GM18511 (cell line): ENCODE results near the gene NOC4L.
"Not testable (repeated sequence)": the region's sequence is repeated elsewhere in the genome, so short reads cannot be mapped to it uniquely, and the experiment has no call there.

Experiments used
- ATAC-seq: cut with Tn5 transposase; IDR thresholded peaks from one replicate; pipeline ENCODE4 v1.9.1; 2021; ENCODE audit warnings: mild to moderate bottlenecking, moderate library complexity; ENCODE audit not compliant: unreplicated experiment

NOC4L gene

GRCh38 chr12:132144115-132144809, at the start of gene NOC4L, which contains the start of gene DDX51:
TSS of gene NOC4L (plus strand) at chr12:132144457. CDS start at chr12:132144489, 32 bp downstream.
TSS of gene DDX51 (minus strand) at chr12:132144319. CDS start at chr12:132144296, 23 bp downstream.
- peak; percentile 89 for ATAC-seq

- no peak for ATAC-seq
Observed at GRCh38 chr12:132095520-132096409, 48.5 kb upstream of the NOC4L start.

GRCh38 chr12:132099739-132100138, 44.5 kb upstream of the NOC4L start:
- ATAC-seq, result no peak

- no peak for ATAC-seq
Observed at GRCh38 chr12:132100306-132101065, 43.8 kb upstream of the NOC4L start.

GRCh38 chr12:132102297-132102696, 42.0 kb upstream of the NOC4L start:
- ATAC-seq, result no peak

GRCh38 chr12:132103072-132103471, 41.2 kb upstream of the NOC4L start:
- ATAC-seq, result not testable (repeated sequence)

- ATAC-seq, result no peak
Observed at GRCh38 chr12:132103542-132104308, 40.5 kb upstream of the NOC4L start.

- ATAC-seq, result no peak
Observed at GRCh38 chr12:132105467-132105866, 38.8 kb upstream of the NOC4L start.

- ATAC-seq, result no peak
Observed at GRCh38 chr12:132106921-132107320, 37.3 kb upstream of the NOC4L start.

- ATAC-seq, result no peak
Observed at GRCh38 chr12:132108211-132108832, 35.9 kb upstream of the NOC4L start.

- ATAC-seq, result no peak
Observed at GRCh38 chr12:132109741-132110140, 34.5 kb upstream of the NOC4L start.

- ATAC-seq, result no peak
Observed at GRCh38 chr12:132110677-132111076, 33.6 kb upstream of the NOC4L start.

GRCh38 chr12:132111654-132112304, 32.5 kb upstream of the NOC4L start:
- no peak for ATAC-seq

- no peak for ATAC-seq
Observed at GRCh38 chr12:132114667-132115066, 29.6 kb upstream of the NOC4L start.

GRCh38 chr12:132115500-132115899, 28.8 kb upstream of the NOC4L start:
- ATAC-seq, result no peak

GRCh38 chr12:132116709-132117557, 27.3 kb upstream of the NOC4L start:
- ATAC-seq, result no peak

GRCh38 chr12:132117558-132117875, 26.7 kb upstream of the NOC4L start:
- no peak for ATAC-seq

- no peak for ATAC-seq
Observed at GRCh38 chr12:132118876-132119275, 25.4 kb upstream of the NOC4L start.

GRCh38 chr12:132121283-132121682, 23.0 kb upstream of the NOC4L start:
- ATAC-seq, result no peak
